A673 (cell line): ENCODE results near the gene COQ10A. TPM values are rescaled to one million over a fixed set of nuclear protein-coding genes. Genes with fewer than 3 reads are reported as not detected.

Source experiments
- BruUV-seq: library from RNA; stranded (reverse); fragments of 400-500 nt; replicated peaks from 2 replicates; lab custom pipeline; 2021; lab: Mats Ljungman, UMichigan
- CTCF ChIA-PET: fragments of 300-600 bp; sonication (Branson Sonifier 250); formaldehyde crosslinking; loops from one replicate; lab custom pipeline; 2022; ENCODE audit warnings: antibody characterized with exemption; lab: Charles Lee
- POLR2A ChIA-PET: fragments of 300-600 bp; sonication (Branson Sonifier 250); formaldehyde crosslinking; loops from one replicate; lab custom pipeline; 2022; ENCODE audit warnings: antibody characterized with exemption; ENCODE audit not compliant: low non-redundant PET; lab: Charles Lee
- DNase-seq: peaks from one replicate; pipeline ENCODE4 v3.0.0-alpha.2; 2015; ENCODE audit warnings: low spot score
- H3K27ac ChIP-seq: fragments of 200-600 bp; sonication (generic); 2 replicates; pipeline ENCODE4 v1.5.1; 2016; ENCODE audit warnings: mixed run types, low read depth, mild to moderate bottlenecking, mixed read lengths, antibody characterized with exemption, low read length; ENCODE audit not compliant: poor library complexity, severe bottlenecking
- H3K27me3 ChIP-seq: fragments of 200-600 bp; sonication (generic); replicated peaks from 2 replicates; pipeline ENCODE4 v1.6.1; 2017; ENCODE audit warnings: mixed run types, low read depth, mild to moderate bottlenecking, mixed read lengths, antibody characterized with exemption, low read length; ENCODE audit not compliant: insufficient read depth, poor library complexity
- H3K36me3 ChIP-seq: fragments of 200-600 bp; sonication (generic); 2 replicates; pipeline ENCODE4 v1.6.1; 2016; ENCODE audit warnings: mixed run types, mild to moderate bottlenecking, mixed read lengths, antibody characterized with exemption, low read length; ENCODE audit not compliant: insufficient read depth, poor library complexity, severe bottlenecking
- H3K4me1 ChIP-seq: fragments of 200-600 bp; sonication (generic); 2 replicates; pipeline ENCODE4 v1.6.1; 2017; ENCODE audit warnings: mixed run types, mild to moderate bottlenecking, mixed read lengths, antibody characterized with exemption, low read length; ENCODE audit not compliant: insufficient read depth, poor library complexity, severe bottlenecking
- H3K4me3 ChIP-seq: fragments of 200-600 bp; sonication (generic); 2 replicates; pipeline ENCODE4 v1.5.1; 2016; ENCODE audit warnings: low read depth, mixed run types, mild to moderate bottlenecking, mixed read lengths, low read length; ENCODE audit not compliant: poor library complexity, severe bottlenecking
- H3K9me3 ChIP-seq: fragments of 200-600 bp; sonication (generic); 2 replicates; pipeline ENCODE4 v1.6.1; 2016; ENCODE audit warnings: mixed run types, low read depth, mild to moderate bottlenecking, mixed read lengths, antibody characterized with exemption, low read length; ENCODE audit not compliant: poor library complexity, severe bottlenecking
- CTCF ChIP-seq: fragments of 300-800, 200-600 bp; sonication (generic); conservative IDR thresholded peaks from 2 replicates; pipeline ENCODE4 v1.5.1; 2017; ENCODE audit warnings: low read depth, mild to moderate bottlenecking, antibody characterized with exemption, low read length, moderate library complexity, mixed read lengths
- EZH2 ChIP-seq: fragments of 200-600 bp; sonication (generic); IDR thresholded peaks from 2 replicates; pipeline ENCODE4 v1.6.1; 2017; ENCODE audit warnings: borderline replicate concordance, low read depth, mild to moderate bottlenecking, mixed read lengths, antibody characterized with exemption, low read length; ENCODE audit not compliant: poor library complexity, severe bottlenecking
- intact Hi-C: fragments of 100-400 bp; cut with micrococcal nuclease; formaldehyde crosslinking; loops from one replicate; pipeline ENCODE4 v1.10.0; 2022; ENCODE audit not compliant: unreplicated experiment
- total RNA-seq: library from RNA; stranded (reverse); gene quantifications from 2 replicates; pipeline ENCODE4 v1.2.3, GENCODE V29; 2021

The COQ10A gene
- total RNA-seq, 1 experiment from 2014 or later, result 13.6 TPM

- Histone ChIP-seq H3K4me1 (no peaks in the 10 kb centered on the region), H3K27ac (no peak overlapping the region), H3K36me3 (peaks cover 61% of the 10 kb centered on the region), H3K9me3 (no peaks in the 10 kb centered on the region), H3K27me3 (no peaks in the 10 kb centered on the region), H3K4me3 (no peak overlapping the region)
- no TSS peak for BruUV-seq
- no peak for TF ChIP-seq CTCF
- TF ChIP-seq EZH2, result no peak
- intact Hi-C loops, result no loop called here
- ChIA-PET CTCF (no interaction called here), POLR2A (no interaction called here)
- DNase-seq, result no peak
These were observed 25.1 kb upstream of the COQ10A start for GRCh38 chr12:56241424-56242303.

GRCh38 chr12:56242986-56243385, 23.8 kb upstream of the COQ10A start:
- H3K4me3 ChIP-seq, result no peak overlapping the region
- no peak for TF ChIP-seq CTCF
- no peak for TF ChIP-seq EZH2
- DNase-seq, result no peak
- H3K27ac ChIP-seq, result no peak overlapping the region
- H3K4me1 ChIP-seq, result no peaks in the 10 kb centered on the region
- no peaks in the 10 kb centered on the region for H3K9me3 ChIP-seq
- peaks cover 73% of the 10 kb centered on the region for H3K36me3 ChIP-seq
- ChIA-PET POLR2A (no interaction called here), CTCF (interaction anchor here (0.6 kb wide), 1 partner anchor 10 kb away, joined by 9 read pairs; no protein-coding TSS in a partner anchor)
- intact Hi-C loops, result no loop called here
- H3K27me3 ChIP-seq, result no peaks in the 10 kb centered on the region
- no TSS peak for BruUV-seq

GRCh38 chr12:56243731-56244181, 23.0 kb upstream of the COQ10A start:
- POLR2A ChIA-PET, result no interaction called here
- no peaks in the 10 kb centered on the region for H3K27me3 ChIP-seq
- no TSS peak for BruUV-seq
- peaks cover 76% of the 10 kb centered on the region for H3K36me3 ChIP-seq
- intact Hi-C loops, result no loop called here
- no peaks in the 10 kb centered on the region for H3K9me3 ChIP-seq
- H3K4me3 ChIP-seq, result no peak overlapping the region
- no peak for DNase-seq
- TF ChIP-seq CTCF (no peak), EZH2 (no peak)
- CTCF ChIA-PET, result interaction anchor here (0.6 kb wide), 1 partner anchor 10 kb away, joined by 9 read pairs; no protein-coding TSS in a partner anchor
- H3K4me1 ChIP-seq, result no peaks in the 10 kb centered on the region
- H3K27ac ChIP-seq, result no peak overlapping the region
